H9 (cell line): ENCODE measurements around the gene DLAT. TPM values are rescaled to one million over a fixed set of nuclear protein-coding genes. Genes with fewer than 3 reads are reported as not detected.

Experiments used
- DNase-seq: peaks from one replicate; pipeline ENCODE4 v3.0.0-alpha.2; 2017
- H2AFZ ChIP-seq: one replicate; pipeline ENCODE4 v1.6.1; 2013; ENCODE audit warnings: mild to moderate bottlenecking, low read length, control low read depth, moderate library complexity
- H2AK5ac ChIP-seq: 2 replicates; pipeline ENCODE4 v1.6.1; 2013; ENCODE audit warnings: low read length, control low read depth, mixed read lengths; ENCODE audit not compliant: insufficient read length
- H2BK120ac ChIP-seq: one replicate; pipeline ENCODE4 v1.6.1; 2013; ENCODE audit warnings: low read depth, mild to moderate bottlenecking, low read length, control low read depth, inconsistent platforms; ENCODE audit not compliant: poor library complexity, severe bottlenecking
- H2BK12ac ChIP-seq: 2 replicates; pipeline ENCODE4 v1.6.1; 2013; ENCODE audit warnings: low read length, control low read depth, mixed read lengths, low read depth; ENCODE audit not compliant: insufficient read length
- H2BK15ac ChIP-seq: 2 replicates; pipeline ENCODE4 v1.6.1; 2013; ENCODE audit warnings: low read depth, low read length, control low read depth
- H2BK20ac ChIP-seq: one replicate; pipeline ENCODE4 v1.6.1; 2013; ENCODE audit warnings: low read depth, mild to moderate bottlenecking, low read length, control low read depth, inconsistent platforms; ENCODE audit not compliant: poor library complexity, severe bottlenecking
- H2BK5ac ChIP-seq: 2 replicates; pipeline ENCODE4 v1.6.1; 2013; ENCODE audit warnings: low read length, control low read depth, mixed read lengths; ENCODE audit not compliant: insufficient read length
- H3K14ac ChIP-seq: 2 replicates; pipeline ENCODE4 v1.6.1; 2013; ENCODE audit warnings: low read length, control low read depth; ENCODE audit not compliant: insufficient read depth
- H3K18ac ChIP-seq: 2 replicates; pipeline ENCODE4 v1.6.1; 2013; ENCODE audit warnings: low read depth, mild to moderate bottlenecking, mixed read lengths, low read length, control low read depth; ENCODE audit not compliant: insufficient read length
- H3K23ac ChIP-seq: 2 replicates; pipeline ENCODE4 v1.6.1; 2013; ENCODE audit warnings: low read length, control low read depth, mixed read lengths, low read depth; ENCODE audit not compliant: insufficient read length
- H3K23me2 ChIP-seq: 2 replicates; pipeline ENCODE4 v1.6.1; 2013; ENCODE audit warnings: low read depth, mild to moderate bottlenecking, mixed read lengths, low read length, control low read depth; ENCODE audit not compliant: insufficient read length, poor library complexity, severe bottlenecking
- H3K27ac ChIP-seq: 2 replicates; pipeline ENCODE4 v1.5.1; 2013; ENCODE audit warnings: low read length, control low read depth, mixed read lengths, low read depth; ENCODE audit not compliant: insufficient read length
- H3K27me3 ChIP-seq: 2 replicates; pipeline ENCODE4 v1.6.1; 2013; ENCODE audit warnings: low read length, control low read depth, inconsistent platforms; ENCODE audit not compliant: insufficient read depth
- H3K4ac ChIP-seq: 2 replicates; pipeline ENCODE4 v1.6.1; 2013; ENCODE audit warnings: low read depth, mild to moderate bottlenecking, control low read depth, inconsistent platforms, low read length, moderate library complexity
- H3K4me1 ChIP-seq: 2 replicates; pipeline ENCODE4 v1.6.1; 2013; ENCODE audit warnings: low read length, control low read depth, inconsistent platforms; ENCODE audit not compliant: insufficient read depth
- H3K4me2 ChIP-seq: 2 replicates; pipeline ENCODE4 v1.6.1; 2013; ENCODE audit warnings: low read length, control low read depth, mixed read lengths; ENCODE audit not compliant: insufficient read length, insufficient read depth
- H3K56ac ChIP-seq: 2 replicates; pipeline ENCODE4 v1.6.1; 2013; ENCODE audit warnings: low read depth, mild to moderate bottlenecking, mixed read lengths, low read length, control low read depth; ENCODE audit not compliant: insufficient read length
- H3K79me1 ChIP-seq: 2 replicates; pipeline ENCODE4 v1.6.1; 2013; ENCODE audit warnings: low read depth, mild to moderate bottlenecking, moderate library complexity, low read length, control low read depth, inconsistent platforms; ENCODE audit not compliant: insufficient read depth, poor library complexity, severe bottlenecking
- H3K79me2 ChIP-seq: 2 replicates; pipeline ENCODE4 v1.6.1; 2013; ENCODE audit warnings: low read length, control low read depth, inconsistent platforms; ENCODE audit not compliant: insufficient read depth
- H3K9ac ChIP-seq: 2 replicates; pipeline ENCODE4 v1.6.1; 2013; ENCODE audit warnings: low read length, control low read depth, mixed read lengths; ENCODE audit not compliant: insufficient read length; ENCODE audit errors: extremely low read depth
- H3K9me3 ChIP-seq: one replicate; pipeline ENCODE4 v1.6.1; 2013; ENCODE audit warnings: low read depth, low read length, inconsistent platforms; ENCODE audit not compliant: control insufficient read depth
- H3T11ph ChIP-seq: one replicate; pipeline ENCODE4 v1.6.1; 2013; ENCODE audit warnings: mild to moderate bottlenecking, low read length, control low read depth, inconsistent platforms
- H4K20me1 ChIP-seq: one replicate; pipeline ENCODE4 v1.6.1; 2013; ENCODE audit not compliant: control insufficient read depth, insufficient read length, insufficient read depth
- H4K5ac ChIP-seq: 2 replicates; pipeline ENCODE4 v1.6.1; 2013; ENCODE audit warnings: low read depth, mild to moderate bottlenecking, mixed read lengths, low read length, control low read depth; ENCODE audit not compliant: insufficient read length
- H4K8ac ChIP-seq: replicated peaks from 2 replicates; pipeline ENCODE4 v1.6.1; 2013; ENCODE audit warnings: low read length, control low read depth, mixed read lengths, low read depth; ENCODE audit not compliant: insufficient read length
- H4K91ac ChIP-seq: 2 replicates; pipeline ENCODE4 v1.6.1; 2013; ENCODE audit warnings: low read depth, mild to moderate bottlenecking, moderate library complexity, mixed read lengths, low read length, control low read depth; ENCODE audit not compliant: insufficient read length
- H3K27ac Mint-ChIP-seq, 3 experiments: 2 replicates in 2 of 3; 3 replicates in 1 of 3; pipeline ENCODE4 v1.8.0; 2020 to 2021; ENCODE audit warnings: mixed read lengths in 3 of 3, mild to moderate bottlenecking in 1 of 3, moderate library complexity in 1 of 3
- H3K27me3 Mint-ChIP-seq: 2 replicates; pipeline ENCODE4 v1.8.0; 2021; ENCODE audit warnings: low read depth, mild to moderate bottlenecking, moderate library complexity, mixed read lengths
- H3K36me3 Mint-ChIP-seq, 3 experiments: 2 replicates in 2 of 3; 3 replicates in 1 of 3; pipeline ENCODE4 v1.8.0; 2020 to 2021; ENCODE audit warnings: low read depth in 3 of 3, mixed read lengths in 3 of 3; ENCODE audit not compliant: insufficient read depth in 1 of 3
- H3K4me1 Mint-ChIP-seq, 2 experiments: 2 replicates each; pipeline ENCODE4 v1.8.0; 2020; ENCODE audit warnings: mixed read lengths in 2 of 2
- H3K4me3 Mint-ChIP-seq, 2 experiments: 2 replicates in 1 of 2; 3 replicates in 1 of 2; pipeline ENCODE4 v1.8.0; 2020 to 2021; ENCODE audit warnings: mild to moderate bottlenecking in 2 of 2, mixed read lengths in 2 of 2, moderate library complexity in 1 of 2
- H3K9me3 Mint-ChIP-seq, 2 experiments: 2 replicates in 1 of 2; 3 replicates in 1 of 2; pipeline ENCODE4 v1.8.0; 2020; ENCODE audit warnings: mild to moderate bottlenecking in 2 of 2, mixed read lengths in 2 of 2, moderate library complexity in 1 of 2
- CTCF ChIP-seq: fragments of 200-600 bp; sonication (generic); conservative IDR thresholded peaks from 3 replicates; pipeline ENCODE4 v1.8.0; 2021; ENCODE audit warnings: antibody characterized with exemption, mild to moderate bottlenecking
- WGBS: extraction: QIAGEN DNeasy Blood & Tissue Kit; methylation state at CpG from one replicate; pipeline ENCODE4 v1.1.7; 2013; ENCODE audit warnings: missing lambda C conversion rate, low lambda C conversion rate, mixed read lengths; ENCODE audit not compliant: insufficient read length; ENCODE audit errors: extremely low coverage; 5-methylcytosine and 5-hydroxymethylcytosine counted together
- total RNA-seq: library from RNA; stranded (reverse); gene quantifications from 2 replicates; pipeline ENCODE4 v1.2.1, GENCODE V29; 2021

Gene DLAT
- total RNA-seq, 1 experiment from 2014 or later: 58.4 TPM

DNA sequence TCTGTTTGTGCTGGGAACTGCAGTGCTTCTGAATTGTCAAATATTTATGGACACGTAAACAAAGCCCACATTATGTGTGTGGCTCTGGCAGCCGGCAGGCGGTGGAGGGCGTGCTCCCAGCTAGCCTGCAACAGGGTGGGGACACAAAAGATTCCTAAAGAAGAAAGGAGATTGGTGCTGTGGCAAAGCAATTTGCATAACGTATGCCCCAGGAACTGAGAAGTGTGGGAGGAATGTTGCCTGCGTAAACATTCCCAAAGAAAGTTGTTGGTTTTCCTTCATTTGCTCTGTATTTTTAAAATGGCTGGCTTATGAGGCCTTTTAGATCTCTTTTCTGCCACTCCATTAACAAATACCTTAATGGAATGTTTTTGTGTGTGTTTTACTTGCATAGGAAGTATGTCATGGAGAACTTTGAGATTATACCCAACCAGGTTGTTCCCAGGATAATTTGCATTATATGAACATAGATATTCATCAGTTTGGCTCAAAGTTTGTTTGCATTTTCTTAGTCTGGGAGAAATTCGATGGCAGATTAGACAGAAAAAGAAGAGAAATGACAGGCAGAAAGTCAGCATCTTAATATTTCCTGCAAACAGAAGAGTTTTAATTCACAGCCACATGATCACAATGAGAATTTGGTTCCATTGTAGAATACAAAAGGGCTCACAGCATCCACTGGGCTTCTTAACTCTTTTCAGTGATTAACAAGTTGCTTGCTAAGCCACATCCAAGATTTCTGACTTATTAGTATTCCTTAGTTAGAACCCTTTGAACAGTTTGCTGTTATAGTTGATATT lies 41.8 kb upstream of the DLAT start:
- Mint-ChIP-seq H3K4me1 (peaks cover 44 to 52% of the 10 kb centered on the region in 2 experiments), H3K27ac (peak overlapping the region; percentile 98 to 100 (median 100)), H3K9me3 (no peaks in the 10 kb centered on the region), H3K27me3 (no peaks in the 10 kb centered on the region), H3K36me3 (peaks cover 7 to 26% (median 23%) of the 10 kb centered on the region in 3 experiments; a peak in 6 of 7 replicates), H3K4me3 (peak overlapping the region; percentile 63 to 74)
- H4K8ac ChIP-seq: peak overlapping the region; percentile 34
- peak overlapping the region; percentile 19 for H4K5ac ChIP-seq
- no peak overlapping the region for H3K56ac ChIP-seq
- no peak overlapping the region for H2BK12ac ChIP-seq
- no peaks in the 10 kb centered on the region for H3K79me1 ChIP-seq
- peak overlapping the region; percentile 89 for H3K27ac ChIP-seq
- H3K4ac ChIP-seq: no peak overlapping the region
- no peak overlapping the region for H2AK5ac ChIP-seq
- H3K4me1 ChIP-seq: peaks cover 8% of the 10 kb centered on the region; the same call in 1 of the 2 replicates
- DNase-seq: peak; percentile 90
- no peaks in the 10 kb centered on the region for H3K79me2 ChIP-seq
- peak overlapping the region; percentile 76 for H3K18ac ChIP-seq
- peak; percentile 37; the same call in 2 of the 3 replicates for TF ChIP-seq CTCF
- no peak overlapping the region for H3T11ph ChIP-seq
- no peaks in the 10 kb centered on the region for H3K23me2 ChIP-seq
- peak overlapping the region; percentile 62 for H2BK120ac ChIP-seq
- H2BK5ac ChIP-seq: peak overlapping the region; percentile 32
- no peak overlapping the region for H2BK20ac ChIP-seq
- no CpG with 5 or more reads among the region's 7 CpGs for WGBS
- H2AFZ ChIP-seq: no peak overlapping the region
- H3K23ac ChIP-seq: no peak overlapping the region
- no peak overlapping the region for H4K91ac ChIP-seq
- H3K9ac ChIP-seq: peak overlapping the region; percentile 57
- H3K14ac ChIP-seq: peak overlapping the region; percentile 61; the same call in 1 of the 2 replicates
- no peak overlapping the region for H2BK15ac ChIP-seq
- no peaks in the 10 kb centered on the region for H4K20me1 ChIP-seq
- no peaks in the 10 kb centered on the region for H3K9me3 ChIP-seq
- peak overlapping the region; percentile 58 for H3K4me2 ChIP-seq
- no peaks in the 10 kb centered on the region for H3K27me3 ChIP-seq
